Fibroblast of upper back skin (primary cell): Measurements from ENCODE around the gene PCSK2.

Source experiments
- DNase-seq: peaks from one replicate; pipeline ENCODE4 v3.0.0-alpha.2; 2013

The PCSK2 gene

DNA sequence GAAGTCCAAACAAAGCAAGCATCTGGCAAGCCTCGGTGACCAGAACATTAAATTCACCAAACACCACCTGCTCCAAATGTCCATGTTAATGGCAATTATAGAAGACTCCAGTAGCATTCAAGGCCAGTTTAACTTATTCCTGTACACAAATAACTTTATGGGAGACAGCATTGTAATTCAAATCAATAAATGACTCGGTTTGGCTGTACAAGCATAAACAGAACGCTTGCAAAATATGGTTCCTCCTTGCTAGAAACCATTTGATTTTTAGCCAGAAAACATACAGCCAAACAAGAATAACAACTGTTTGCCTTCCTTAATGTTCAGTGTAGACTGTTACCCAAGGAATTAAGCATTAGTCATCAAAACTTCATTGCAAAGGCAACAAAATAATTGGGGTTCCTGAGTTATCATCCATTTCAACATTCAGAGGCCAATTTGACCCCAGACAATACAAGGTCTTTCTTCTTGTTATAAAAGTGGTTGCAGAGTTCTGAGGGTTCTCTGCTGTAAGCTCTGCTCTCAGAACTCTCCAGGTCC is 179.3 kb downstream of the PCSK2 start:
- no peak for DNase-seq

DNA sequence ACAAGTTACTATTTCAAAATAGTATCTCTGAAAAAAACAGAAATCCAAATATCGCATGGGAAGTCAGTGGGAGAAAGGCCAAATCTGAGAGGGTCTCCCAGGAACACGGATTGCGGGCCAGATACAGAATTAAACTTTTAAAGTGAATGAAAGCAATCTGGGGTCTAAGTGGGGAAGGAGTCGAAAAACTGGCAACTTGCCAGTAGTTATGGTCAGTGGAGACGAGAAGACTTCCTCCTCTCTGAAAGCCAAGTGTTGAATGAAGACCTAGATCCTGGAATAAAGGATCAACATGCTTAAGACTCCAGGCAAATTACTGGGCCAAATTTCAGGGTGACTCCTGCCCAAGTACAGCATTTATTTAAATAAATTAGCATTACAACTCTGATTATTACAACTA is 180.7 kb downstream of the PCSK2 start:
- no peak for DNase-seq

DNA sequence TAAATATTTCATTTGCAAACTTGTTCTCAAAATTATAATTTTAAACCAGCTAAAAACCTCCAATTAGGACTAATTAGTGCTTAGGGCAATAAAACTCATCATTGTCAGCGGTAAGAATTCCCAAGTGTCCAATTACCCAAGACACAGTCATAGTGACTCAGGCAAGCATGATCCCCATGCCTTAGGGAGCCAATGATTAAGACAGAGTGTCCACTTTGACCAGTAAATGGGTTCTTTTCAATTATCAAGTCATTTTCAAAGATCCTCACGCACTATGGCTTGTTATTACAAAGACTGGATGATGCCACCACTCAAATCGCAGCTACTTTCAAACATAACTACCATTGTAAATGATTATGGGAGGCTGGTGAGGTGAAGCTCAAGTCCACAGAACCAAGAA is 190.4 kb downstream of the PCSK2 start:
- no peak for DNase-seq

DNA sequence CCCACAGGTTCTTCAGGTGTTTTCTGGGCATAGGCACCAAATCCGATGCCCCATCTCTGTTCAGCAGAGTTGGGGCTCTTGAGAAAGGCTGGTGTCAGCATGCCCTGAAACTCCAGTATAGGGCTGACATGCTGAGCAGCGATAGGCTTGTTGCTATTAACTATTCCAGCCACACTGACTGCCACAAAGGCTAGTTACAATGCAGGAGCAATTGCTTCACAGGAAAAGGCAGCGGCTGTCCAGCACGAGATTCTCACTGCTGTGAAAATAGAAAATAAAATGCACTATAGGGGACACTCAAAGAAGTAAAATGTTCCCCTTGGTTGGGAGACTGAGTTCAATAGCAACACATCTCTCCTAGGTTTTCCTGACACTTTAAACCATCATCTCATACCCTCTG is 191.9 kb downstream of the PCSK2 start:
- DNase-seq: no peak

DNA sequence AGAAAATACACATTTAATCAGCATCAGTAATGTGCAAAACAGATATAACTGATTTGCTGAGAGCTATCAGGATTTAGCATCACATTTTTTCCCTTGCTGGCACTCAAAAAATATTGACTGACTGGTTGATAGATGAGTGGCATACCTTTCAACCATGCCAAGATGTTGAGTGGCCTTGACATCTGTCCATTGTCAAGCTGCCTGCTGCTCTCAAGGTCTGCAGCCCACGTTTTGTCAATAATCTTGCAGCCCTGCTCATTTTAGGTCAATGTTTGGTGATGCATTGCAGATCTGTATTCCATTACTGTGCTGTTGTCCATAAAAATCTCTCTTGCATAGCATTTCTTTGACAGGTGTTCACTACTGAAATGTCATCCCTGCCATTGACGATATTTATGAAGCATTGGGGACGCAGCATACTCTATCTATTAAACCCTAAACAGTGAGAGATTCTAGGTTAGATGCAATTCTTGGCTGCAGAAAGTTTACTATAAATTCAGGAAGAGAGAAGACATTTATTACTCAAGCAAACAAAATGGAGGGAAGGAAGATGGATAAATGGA is 192.7 kb downstream of the PCSK2 start:
- DNase-seq: no peak

DNA sequence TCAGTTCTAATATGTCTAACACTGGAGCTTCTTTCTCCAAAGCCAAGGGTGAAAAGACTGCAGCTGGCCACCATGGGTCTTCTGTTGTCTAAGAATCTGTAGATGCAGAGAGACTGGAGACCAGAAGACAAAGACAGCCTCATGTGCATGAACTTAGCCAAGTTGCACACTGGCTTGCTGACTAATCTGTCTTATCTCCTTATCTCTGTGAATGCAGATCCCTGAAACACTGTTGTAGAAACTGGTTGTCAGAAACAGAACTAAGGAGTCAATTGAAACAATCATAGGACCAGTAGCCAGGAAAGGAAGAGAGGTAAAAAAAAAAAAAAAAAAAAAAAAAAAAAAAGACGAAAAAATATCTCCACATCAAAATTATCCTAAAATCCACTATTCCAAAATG is 194.7 kb downstream of the PCSK2 start:
- no peak for DNase-seq

DNA sequence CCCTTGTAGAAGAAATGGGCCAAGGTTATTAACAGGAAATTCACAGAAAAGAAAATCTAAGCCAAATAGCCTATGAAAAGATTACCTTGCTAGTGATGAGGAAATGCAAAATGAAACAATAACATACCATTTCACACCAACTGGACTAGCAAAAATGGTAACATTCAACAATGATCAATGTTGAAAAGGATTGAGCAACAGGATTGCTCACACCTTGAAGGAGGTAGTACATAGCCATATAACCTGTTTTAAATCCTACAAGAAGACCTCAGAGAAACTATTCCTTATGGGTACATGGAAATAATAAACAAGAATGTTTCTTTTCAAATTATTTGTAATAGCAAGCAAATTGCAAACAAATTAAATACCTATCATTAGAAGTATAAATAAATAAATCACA is 196.9 kb downstream of the PCSK2 start:
- DNase-seq: no peak

DNA sequence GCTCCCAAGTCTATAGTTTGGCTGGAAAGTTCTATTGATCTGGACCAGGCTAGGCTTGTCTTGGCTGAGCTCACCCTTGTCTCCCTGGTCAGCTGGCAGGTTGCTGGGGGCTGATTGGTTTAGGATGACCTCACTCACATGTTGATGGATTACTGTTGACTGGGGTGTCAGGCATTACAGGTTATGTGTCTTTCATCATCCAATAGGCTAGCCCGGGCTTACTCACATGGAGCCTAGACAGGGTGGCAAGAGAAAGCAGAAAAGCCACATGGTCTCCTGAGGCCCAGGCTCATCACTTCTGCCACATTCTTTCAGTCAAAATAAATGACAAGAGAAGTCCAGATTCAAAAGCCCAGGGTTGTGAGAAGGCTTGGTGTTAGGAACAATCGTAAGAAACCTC is 200.8 kb downstream of the PCSK2 start:
- no peak for DNase-seq

DNA sequence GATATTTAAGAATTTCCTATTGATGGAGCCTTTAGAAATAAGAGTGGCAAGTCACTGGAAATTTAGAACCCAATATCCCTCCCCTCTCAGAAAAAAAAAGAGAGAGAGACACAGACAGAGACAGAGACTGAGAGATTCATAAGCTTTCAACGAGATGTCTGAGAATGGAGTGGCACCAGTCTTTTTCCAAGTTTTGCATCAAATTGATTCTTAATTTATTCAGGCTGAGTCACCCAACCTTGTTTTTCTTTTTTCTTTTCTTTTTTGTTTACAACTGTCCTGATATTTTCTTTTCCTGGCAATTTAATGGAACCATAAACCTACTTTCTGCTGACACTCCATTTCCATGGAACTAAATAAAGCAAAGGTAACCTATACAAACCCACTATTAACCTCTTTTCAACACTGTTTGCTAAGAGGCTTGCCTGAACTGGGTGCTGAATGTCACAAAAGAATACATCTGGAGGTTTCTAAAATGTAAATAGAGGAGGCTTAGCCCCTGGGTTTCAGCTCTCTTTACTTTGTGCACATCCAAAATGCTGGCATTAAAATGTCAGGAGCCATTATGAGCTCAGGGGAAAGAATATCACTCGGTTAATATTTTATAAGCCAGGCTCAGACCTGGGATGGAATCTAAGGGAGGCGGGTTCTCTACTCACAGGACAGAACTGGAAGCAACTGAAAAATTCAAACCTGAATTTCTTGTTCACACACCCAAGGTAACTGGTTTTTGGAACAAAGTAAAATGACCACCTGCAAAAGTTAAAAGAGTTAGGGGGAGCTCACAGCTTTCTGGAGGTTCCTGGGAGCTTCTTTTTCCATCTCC is 203.5 kb downstream of the PCSK2 start:
- DNase-seq: no peak

DNA sequence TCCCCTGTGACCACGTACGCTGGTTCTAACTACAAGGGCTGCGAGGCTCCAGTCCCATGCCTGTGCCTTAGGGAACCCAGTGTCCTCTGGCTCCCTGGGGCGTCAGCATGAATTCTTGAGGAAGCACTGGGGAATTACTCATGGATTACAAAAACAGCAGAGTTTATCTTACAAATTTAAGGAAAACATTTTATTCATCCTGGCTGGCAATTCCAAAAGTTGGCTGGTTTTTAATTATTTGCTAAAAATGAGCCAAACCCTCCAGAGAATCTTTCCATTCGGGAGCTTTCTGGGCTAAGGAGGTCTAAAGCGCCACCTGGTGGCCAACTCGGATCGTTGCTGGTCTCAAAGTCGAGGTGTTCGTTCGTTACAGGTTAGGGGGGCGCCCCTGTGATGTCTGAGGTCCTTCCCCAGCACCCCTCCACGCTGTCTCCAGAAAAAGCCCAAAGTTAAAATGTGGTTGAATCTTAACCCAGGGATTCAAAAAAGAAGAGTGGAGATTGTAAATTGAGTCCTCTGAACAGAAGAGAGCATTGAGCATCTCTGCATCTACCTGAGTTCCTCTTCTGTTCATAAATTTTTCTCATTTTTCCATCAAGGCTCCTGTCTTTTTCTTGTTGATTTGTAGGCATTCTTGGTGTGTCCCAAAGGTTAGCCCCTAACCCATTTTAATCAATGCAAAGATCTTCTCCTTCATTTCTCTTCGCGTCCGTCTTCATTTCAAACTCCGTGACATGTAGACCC is 205.0 kb downstream of the PCSK2 start:
- peak; percentile 56 for DNase-seq

DNA sequence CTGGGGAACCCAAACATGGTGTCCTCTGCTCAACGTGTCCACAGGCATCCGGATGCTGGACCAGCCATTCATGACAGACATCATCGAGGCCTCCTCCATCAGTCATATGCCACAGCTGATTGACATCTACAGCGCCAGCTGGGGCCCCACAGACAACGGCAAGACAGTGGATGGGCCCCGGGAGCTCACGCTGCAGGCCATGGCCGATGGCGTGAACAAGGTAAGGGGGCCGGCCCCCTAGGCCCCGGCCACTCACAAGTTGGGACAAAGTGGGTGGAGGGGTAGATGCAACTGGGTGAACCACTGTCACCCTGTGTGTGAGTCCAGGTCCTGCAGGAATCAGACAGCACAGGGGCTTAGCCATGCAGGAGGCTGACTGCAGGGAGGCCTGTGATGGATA is 209.8 kb downstream of the PCSK2 start:
- DNase-seq: no peak

DNA sequence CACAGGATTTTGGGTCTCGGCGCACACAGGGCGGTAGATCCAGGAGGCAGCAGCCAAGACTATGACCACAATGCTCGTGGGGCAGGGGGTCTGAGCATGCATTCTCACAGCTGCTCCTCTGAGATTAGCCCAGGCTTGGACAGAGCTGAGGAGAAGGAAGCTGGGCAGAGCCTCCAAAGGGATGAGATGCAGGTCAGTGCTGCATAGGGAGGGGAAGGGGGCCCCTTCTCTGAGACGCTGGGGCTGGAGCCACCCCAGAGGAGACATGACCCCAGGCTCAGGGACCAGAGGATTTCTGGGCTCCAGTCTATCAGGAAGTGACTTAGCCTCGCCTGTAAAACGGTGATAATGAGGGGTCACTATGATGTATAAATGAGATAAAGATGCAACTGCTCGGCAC is 210.4 kb downstream of the PCSK2 start:
- no peak for DNase-seq

DNA sequence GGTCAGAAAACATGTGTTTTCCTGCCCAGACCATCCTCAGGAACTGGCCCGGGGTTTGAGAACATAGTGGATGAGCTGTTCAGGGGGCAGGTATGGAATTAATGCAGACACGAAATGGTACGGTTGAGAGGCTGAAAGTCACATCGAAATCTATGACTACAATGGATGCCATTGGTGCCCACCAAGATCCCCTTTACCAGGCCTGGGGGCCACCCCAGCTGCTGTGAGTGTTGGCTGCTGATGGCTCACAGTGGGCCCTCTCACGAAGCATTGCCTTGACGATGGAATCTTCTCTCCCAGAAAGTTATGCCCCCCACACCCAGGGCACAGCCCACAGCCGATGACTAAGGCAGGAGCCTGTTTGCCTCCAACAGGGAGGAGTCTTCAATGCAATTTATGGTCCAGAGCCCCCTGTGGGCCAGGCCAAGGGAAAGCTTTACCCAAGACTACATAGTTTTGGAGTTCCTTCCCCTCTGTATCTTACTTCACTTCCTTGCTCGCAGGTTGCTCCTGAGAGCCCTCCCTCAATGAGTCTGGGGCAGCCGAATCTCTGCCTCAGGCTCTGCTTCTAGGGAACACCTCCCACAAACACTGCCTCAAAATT is 211.7 kb downstream of the PCSK2 start:
- DNase-seq: no peak

DNA sequence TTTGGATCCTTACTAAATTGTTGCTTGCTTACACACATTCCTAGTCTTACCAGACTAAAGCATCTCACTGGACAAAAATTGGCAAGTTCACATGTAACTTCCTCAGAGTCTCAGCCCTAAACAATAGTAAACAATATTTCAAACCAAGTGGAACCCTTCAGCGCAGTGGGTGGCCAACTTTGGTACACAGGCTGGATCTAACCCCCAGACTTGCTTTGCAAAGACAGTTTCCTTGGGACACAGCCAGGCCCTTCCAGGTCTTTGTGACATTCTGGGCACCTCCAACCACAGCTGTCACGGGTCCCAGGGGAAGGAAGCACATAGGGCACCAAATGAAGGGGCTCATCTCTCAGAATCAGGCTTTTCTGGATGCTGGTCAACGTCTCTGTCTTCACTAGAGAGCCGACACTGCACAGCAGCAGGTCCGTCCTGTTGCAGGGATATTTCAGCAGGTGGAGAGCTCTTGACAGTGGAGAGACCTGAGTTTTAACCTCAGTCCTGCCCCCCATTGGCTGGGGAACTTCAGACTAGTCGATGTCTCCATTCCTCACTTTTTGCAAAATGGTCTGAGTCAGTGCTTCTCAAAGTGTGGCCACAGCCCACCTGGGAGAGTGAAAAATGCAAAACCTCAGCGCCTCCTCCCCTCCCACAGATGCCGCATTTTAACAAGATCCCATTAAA is 212.9 kb downstream of the PCSK2 start:
- no peak for DNase-seq

DNA sequence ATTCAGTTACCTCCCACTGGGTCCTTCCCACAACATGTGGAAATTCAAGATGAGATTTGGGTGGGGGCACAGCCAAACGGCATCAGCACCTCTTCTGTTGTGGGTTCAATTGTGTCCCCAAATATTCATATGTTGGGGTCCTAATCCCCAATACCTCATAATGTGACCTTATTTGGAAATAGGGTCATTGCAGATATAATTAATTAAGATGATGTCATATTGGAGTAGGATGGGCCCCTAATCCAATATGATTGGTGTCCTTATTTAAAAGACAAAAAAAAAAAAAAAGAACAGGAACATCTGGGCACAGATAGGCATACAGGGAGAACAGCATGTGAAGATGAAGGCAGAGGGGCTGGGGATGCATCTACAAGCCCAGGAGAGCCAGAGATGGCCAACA is 214.9 kb downstream of the PCSK2 start:
- no peak for DNase-seq

DNA sequence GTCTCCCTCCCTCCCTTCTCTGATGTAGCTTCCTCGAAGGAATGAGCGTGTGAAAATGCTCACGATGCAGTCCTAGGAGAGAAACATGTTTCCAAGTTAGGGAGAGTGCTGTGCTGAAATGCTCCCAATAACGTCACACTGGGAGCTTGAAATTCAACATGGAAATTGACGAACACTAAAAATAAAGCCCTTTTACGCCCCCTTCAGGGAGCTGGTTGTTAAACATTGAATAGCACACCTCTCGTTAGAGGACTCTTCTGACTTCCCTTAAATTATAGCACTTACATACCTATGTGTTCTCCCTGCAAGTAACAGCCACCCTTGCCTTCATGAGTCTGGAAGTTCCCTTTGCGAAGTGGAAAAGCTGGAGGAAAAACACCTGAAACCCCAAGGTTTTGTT is 215.7 kb downstream of the PCSK2 start:
- no peak for DNase-seq

DNA sequence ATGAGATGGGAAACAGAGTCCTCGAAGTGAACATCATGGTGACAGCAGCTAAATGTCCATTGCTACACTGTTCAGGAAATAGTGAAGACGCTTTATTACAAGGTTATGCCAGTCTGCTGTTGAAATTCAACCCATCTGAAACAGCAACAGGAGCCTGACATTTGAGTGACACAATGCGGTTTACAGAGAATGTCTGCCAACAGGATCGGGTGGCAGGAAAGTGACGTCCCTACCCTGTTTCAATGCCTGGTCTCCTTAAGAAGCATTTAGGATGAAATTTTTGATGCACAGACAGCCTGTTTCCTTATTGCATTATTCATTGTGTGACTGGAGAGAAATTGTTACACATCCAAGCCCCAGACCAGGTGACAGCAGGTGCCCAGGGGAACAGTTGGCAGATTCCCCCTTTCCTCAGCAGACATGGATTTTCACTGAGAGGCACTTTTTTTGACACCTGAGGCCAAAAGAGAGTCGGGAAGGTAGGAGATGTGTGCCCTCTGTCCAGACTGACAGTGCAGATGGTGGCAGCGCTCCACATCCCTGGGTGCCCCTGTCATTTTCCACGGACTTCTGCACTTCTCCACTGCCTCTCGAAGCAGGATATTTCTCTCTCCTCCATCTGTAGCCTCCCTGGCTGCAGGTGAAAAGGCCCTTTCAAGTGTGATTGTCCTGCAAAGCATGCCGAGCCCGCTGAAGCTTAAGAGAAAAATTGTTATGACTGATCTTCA is 216.5 kb downstream of the PCSK2 start:
- no peak for DNase-seq

DNA sequence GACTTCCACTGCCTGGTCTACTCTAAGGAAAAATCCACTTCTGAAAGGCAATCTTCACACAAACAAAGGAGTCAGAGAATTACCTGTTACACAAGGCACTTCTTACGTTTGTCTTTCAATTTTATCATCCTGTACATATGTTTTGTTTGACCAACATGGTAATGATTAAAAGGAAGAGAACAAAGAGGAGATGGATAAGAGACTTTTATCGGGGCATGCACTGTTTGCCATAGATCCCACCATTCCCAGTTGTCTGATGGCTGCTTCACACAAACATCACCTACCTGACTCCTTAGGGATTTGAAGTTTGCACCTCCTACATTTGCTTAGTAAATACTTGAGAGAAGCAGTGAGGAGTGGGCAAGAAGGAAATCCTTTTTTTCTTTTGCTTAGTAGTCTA is 217.3 kb downstream of the PCSK2 start:
- no peak for DNase-seq

DNA sequence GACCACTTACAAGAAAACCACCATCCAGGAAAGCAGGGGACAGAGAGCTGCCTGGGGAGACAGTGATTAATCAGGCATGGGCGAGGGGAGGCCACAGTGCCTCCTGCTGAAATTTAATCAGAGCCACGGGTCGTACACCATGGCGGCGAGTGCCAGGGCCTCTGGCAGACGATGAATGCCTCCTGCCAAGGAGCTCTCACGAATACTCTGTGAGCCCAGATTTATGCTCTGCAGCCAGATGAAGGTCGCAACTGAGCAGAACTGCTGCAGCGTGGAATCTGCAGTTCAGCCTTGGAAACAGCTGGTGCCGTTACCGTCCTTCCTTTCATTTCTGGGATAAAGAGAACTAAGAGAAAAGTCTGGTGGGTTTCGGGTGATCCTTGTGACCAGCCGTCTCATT is 218.7 kb downstream of the PCSK2 start:
- no peak for DNase-seq

DNA sequence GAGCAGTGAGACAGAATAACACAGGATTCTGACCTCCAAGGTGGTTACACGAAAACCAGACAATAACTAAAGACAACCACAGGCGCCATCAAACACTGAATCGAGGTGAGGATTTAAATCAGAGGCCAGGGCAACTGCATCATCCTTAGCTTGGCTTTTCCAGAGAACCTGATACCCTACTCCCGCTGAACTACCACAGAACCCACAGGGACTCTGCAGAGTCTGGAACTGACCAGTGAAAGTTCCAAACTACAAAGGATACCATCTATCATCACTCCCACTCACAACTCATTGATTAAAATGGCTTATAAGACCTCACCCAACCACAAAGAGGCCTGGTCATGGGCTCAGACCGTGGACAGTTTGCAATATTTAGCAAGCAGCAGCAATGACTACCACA is 219.3 kb downstream of the PCSK2 start:
- no peak for DNase-seq

DNA sequence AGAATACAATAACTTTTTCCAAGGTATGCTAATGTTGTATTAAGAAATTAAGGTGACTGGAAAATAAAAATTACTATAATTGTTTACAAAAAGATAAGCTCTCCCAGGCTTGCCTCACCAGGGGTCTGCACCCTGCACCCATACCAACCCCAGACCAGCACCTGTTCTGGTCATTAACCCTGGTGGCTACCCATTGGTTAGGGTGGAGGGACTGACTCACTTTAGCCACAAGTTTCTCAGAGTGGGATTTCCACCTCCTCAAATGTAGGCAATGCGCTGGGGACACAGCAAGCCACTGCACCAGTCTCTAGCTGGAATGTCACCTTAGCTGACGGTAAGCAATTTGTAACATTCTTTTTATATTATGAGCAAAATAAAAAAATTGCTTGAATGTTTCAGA is 221.2 kb downstream of the PCSK2 start:
- no peak for DNase-seq

DNA sequence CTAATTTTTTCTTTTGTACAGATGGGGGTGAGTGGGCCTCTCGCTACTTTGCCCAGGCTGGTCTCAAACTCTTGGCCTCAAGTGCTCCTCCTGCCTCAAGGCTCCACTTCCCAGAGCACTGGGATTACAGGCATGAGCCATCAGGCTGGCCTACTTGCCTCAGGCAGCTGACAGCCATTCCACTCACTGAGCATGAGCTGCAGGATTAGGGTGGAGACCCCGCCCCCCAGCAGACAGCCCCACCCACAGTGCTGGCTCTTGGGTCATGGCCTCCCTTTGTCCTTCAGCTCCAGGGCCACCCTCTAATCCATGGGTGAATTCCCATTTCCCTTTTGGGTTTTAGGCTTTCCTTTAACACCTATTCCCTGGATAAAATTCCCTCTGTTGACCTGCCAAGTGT is 222.2 kb downstream of the PCSK2 start:
- no peak for DNase-seq
